Osteoblast (primary cell): ENCODE results near the gene ZC3H18. TPM values are rescaled to one million over a fixed set of nuclear protein-coding genes. Genes with fewer than 3 reads are reported as not detected.

ENCODE experiments used
- DNase-seq: peaks from one replicate; pipeline ENCODE4 v3.0.0; 2011; ENCODE audit warnings: low spot score, mixed read lengths; ENCODE audit not compliant: insufficient read length; ENCODE audit errors: missing footprints
- H2AFZ ChIP-seq: 2 replicates; pipeline ENCODE4 v1.6.0; 2011; ENCODE audit warnings: mild to moderate bottlenecking, low read length
- H3K27ac ChIP-seq: 2 replicates; pipeline ENCODE4 v1.5.1; 2011; ENCODE audit warnings: mild to moderate bottlenecking, low read depth, low read length, moderate library complexity
- H3K27me3 ChIP-seq: 2 replicates; pipeline ENCODE4 v1.6.0; 2012; ENCODE audit warnings: mild to moderate bottlenecking, control low read depth, inconsistent platforms, low read length, moderate library complexity; ENCODE audit not compliant: insufficient read depth
- H3K36me3 ChIP-seq: 2 replicates; pipeline ENCODE4 v1.5.1; 2011; ENCODE audit warnings: mild to moderate bottlenecking, low read length, control low read depth, moderate library complexity; ENCODE audit not compliant: insufficient read depth
- H3K4me1 ChIP-seq: 2 replicates; pipeline ENCODE4 v1.5.1; 2011; ENCODE audit warnings: mild to moderate bottlenecking, low read length, control low read depth, moderate library complexity; ENCODE audit not compliant: insufficient read depth
- H3K4me2 ChIP-seq: 2 replicates; pipeline ENCODE4 v1.6.0; 2011; ENCODE audit warnings: mild to moderate bottlenecking, low read length; ENCODE audit not compliant: insufficient read depth
- H3K4me3 ChIP-seq: fragments of 200-600 bp; sonication (generic); 3 replicates; pipeline ENCODE4 v1.5.1; 2012; ENCODE audit warnings: mild to moderate bottlenecking, low read length, inconsistent platforms; ENCODE audit not compliant: insufficient read depth
- H3K79me2 ChIP-seq: 2 replicates; pipeline ENCODE4 v1.6.0; 2012; ENCODE audit warnings: mild to moderate bottlenecking, low read length, control low read depth, inconsistent platforms; ENCODE audit not compliant: insufficient read depth
- H3K9me3 ChIP-seq: 2 replicates; pipeline ENCODE4 v1.5.1; 2011; ENCODE audit warnings: low read depth, low read length, control low read depth
- H4K20me1 ChIP-seq: 2 replicates; pipeline ENCODE4 v1.6.0; 2012; ENCODE audit warnings: mild to moderate bottlenecking, low read length, control low read depth; ENCODE audit not compliant: insufficient read depth
- CTCF ChIP-seq: IDR thresholded peaks from 2 replicates; pipeline ENCODE4 v1.5.1; 2011; ENCODE audit warnings: mild to moderate bottlenecking, low read depth, low read length, moderate library complexity; ENCODE audit errors: extremely low read depth
- total RNA-seq: library from RNA; depleted of rRNA; stranded (reverse); fragments of >200 nt; gene quantifications from 2 replicates; pipeline ENCODE4 v1.2.3, GENCODE V29; 2012

The ZC3H18 gene
- total RNA-seq, 1 donor, result 10.9 TPM

GRCh38 chr16:88593910-88594309 lies 23.7 kb downstream of the ZC3H18 start:
- Histone ChIP-seq H3K4me3 (no peak overlapping the region), H4K20me1 (no peaks in the 10 kb centered on the region)
- no peak for TF ChIP-seq CTCF

GRCh38 chr16:88595101-88595500 lies 24.9 kb downstream of the ZC3H18 start:
- Histone ChIP-seq H4K20me1 (no peaks in the 10 kb centered on the region), H3K4me3 (no peak overlapping the region), H3K36me3 (peaks cover 34% of the 10 kb centered on the region), H3K4me1 (no peaks in the 10 kb centered on the region), H3K4me2 (no peak overlapping the region), H3K27me3 (no peaks in the 10 kb centered on the region), H3K79me2 (peaks cover 25% of the 10 kb centered on the region), H2AFZ (no peak overlapping the region), H3K9me3 (no peaks in the 10 kb centered on the region), H3K27ac (no peak overlapping the region)
- DNase-seq, result no peak
- no peak for TF ChIP-seq CTCF

More at GRCh38 chr16:88593910-88594309, 23.7 kb downstream of the ZC3H18 start:
- no peak overlapping the region for H3K27ac ChIP-seq
- H3K4me2 ChIP-seq, result no peak overlapping the region
- H3K9me3 ChIP-seq, result no peaks in the 10 kb centered on the region
- no peak for DNase-seq
- peaks cover 25% of the 10 kb centered on the region for H3K79me2 ChIP-seq
- H3K4me1 ChIP-seq, result no peaks in the 10 kb centered on the region
- H3K36me3 ChIP-seq, result peaks cover 33% of the 10 kb centered on the region
- no peaks in the 10 kb centered on the region for H3K27me3 ChIP-seq
- no peak overlapping the region for H2AFZ ChIP-seq

GRCh38 chr16:88595921-88596320 lies 25.7 kb downstream of the ZC3H18 start:
- Histone ChIP-seq H3K27ac (no peak overlapping the region), H3K27me3 (no peaks in the 10 kb centered on the region), H3K79me2 (peaks cover 28% of the 10 kb centered on the region), H3K4me1 (no peaks in the 10 kb centered on the region), H3K36me3 (peaks cover 35% of the 10 kb centered on the region), H4K20me1 (peaks cover 3% of the 10 kb centered on the region), H3K4me2 (no peak overlapping the region), H3K9me3 (no peaks in the 10 kb centered on the region), H2AFZ (no peak overlapping the region), H3K4me3 (no peak overlapping the region)
- TF ChIP-seq CTCF, result no peak
- DNase-seq, result no peak

GRCh38 chr16:88596483-88596882 lies 26.3 kb downstream of the ZC3H18 start:
- H3K79me2 ChIP-seq, result peaks cover 27% of the 10 kb centered on the region
- no peak for TF ChIP-seq CTCF
- peaks cover 40% of the 10 kb centered on the region for H3K36me3 ChIP-seq
- no peaks in the 10 kb centered on the region for H3K27me3 ChIP-seq
- no peak overlapping the region for H2AFZ ChIP-seq
- no peak overlapping the region for H3K4me3 ChIP-seq
- no peak for DNase-seq
- H3K4me1 ChIP-seq, result no peaks in the 10 kb centered on the region
- no peaks in the 10 kb centered on the region for H3K9me3 ChIP-seq
- no peak overlapping the region for H3K4me2 ChIP-seq
- H4K20me1 ChIP-seq, result peaks cover 5% of the 10 kb centered on the region
- H3K27ac ChIP-seq, result no peak overlapping the region
